ENCODE data around the gene GSX1. TPM values are rescaled to one million over a fixed set of nuclear protein-coding genes. Genes with fewer than 3 reads are reported as not detected.

Gene GSX1
- total and polyA plus RNA-seq, 2 of the 4 experiments (the other 2 are of a cell fraction), result not detected

DNA sequence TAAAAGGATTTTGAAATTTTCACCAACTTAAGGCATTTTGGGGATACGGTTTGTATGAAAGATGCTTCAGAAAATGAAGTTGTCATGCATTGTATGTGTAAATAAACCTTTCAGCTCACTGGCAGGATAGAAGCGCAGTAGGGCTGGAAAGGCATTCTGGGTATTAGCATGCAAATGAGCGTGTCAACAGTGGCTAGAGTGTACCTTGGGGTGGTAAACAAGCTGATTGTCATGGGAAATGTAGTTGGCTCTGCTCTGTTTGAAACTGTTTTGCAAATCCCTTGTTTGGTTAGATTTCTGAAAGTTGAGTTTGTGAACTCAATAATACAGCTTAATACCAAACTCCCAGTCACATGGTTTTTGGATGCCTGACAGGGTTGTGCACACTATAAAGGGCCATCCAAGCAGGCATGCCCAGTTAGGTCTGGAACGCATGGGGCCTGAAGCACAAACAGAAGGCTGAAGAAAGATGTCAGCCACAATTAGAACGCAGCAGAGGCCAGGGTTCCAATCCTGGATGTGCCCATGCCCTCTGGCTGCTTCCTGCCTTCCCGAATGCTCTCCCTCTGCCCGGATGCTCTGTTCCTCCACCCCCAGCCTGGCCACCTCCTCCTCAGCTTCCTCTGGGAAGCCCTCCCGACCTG is 14.6 kb downstream of the GSX1 start:
- no peak overlapping the region for H4K91ac ChIP-seq (ENCODE audit: insufficient read depth, low read depth, low read length)
- no peak overlapping the region for H2AK9ac ChIP-seq (replicated peaks; ENCODE audit: low read depth, low read length, poor library complexity)
- DNase-seq (no peak), ATAC-seq (ENCODE audit: low read depth) (no peak)
- TF ChIP-seq CEBPB (IDR thresholded peaks at IDR 0.05; ENCODE audit: low read depth, low read length) (no peak), SMC3 (IDR thresholded peaks at IDR 0.05; ENCODE audit: low read depth, low read length) (no peak)
- no peak overlapping the region for H3K56ac ChIP-seq (ENCODE audit: extremely low read depth, insufficient read depth, low read length)
- H4K20me1 ChIP-seq (ENCODE audit: insufficient read depth, low read length), result no peaks in the 10 kb centered on the region
- H3K79me1 ChIP-seq (ENCODE audit: low read depth in 1 of 2, low read length in 2 of 2), result no peaks in the 10 kb centered on the region
- no peak overlapping the region for H2AK5ac ChIP-seq (ENCODE audit: low read depth, low read length)
- in situ Hi-C loops (cut with MboI; ENCODE audit: low sequenced_read_pairs), result no loop called here
- CTCF ChIA-PET, result interaction anchor here (0.9 kb wide), 1 partner anchor 20 kb away, joined by 3 read pairs; no protein-coding TSS in a partner anchor
- POLR2A ChIA-PET (ENCODE audit: unreplicated experiment), result no interaction called here
- H3K4ac ChIP-seq (ENCODE audit: low read depth, low read length), result no peak overlapping the region
- no peaks in the 10 kb centered on the region for H3K4me1 ChIP-seq (ENCODE audit: control insufficient read depth, insufficient read depth, low read length)
- no peak overlapping the region for H2BK15ac ChIP-seq (ENCODE audit: low read depth, low read length)
- no peak overlapping the region for H3K14ac ChIP-seq (replicated peaks; ENCODE audit: low read depth, low read length)
- WGBS, 2 experiments (ENCODE audit: extremely low coverage in 2 of 2, insufficient read length in 1 of 2), result 6% methylated on average over 3 of the region's 8 CpGs; no CpG with 5 or more reads in 1 of the 2 experiments
- H3K23ac ChIP-seq (ENCODE audit: low read depth, low read length), result no peak overlapping the region
- no peak overlapping the region for H2AFZ ChIP-seq (replicated peaks; ENCODE audit: low read length, poor library complexity)
- H2BK120ac ChIP-seq (ENCODE audit: low read depth, low read length), result no peak overlapping the region
- H3K18ac ChIP-seq (ENCODE audit: low read depth, low read length), result no peak overlapping the region
- H2BK20ac ChIP-seq (ENCODE audit: low read depth, low read length), result no peak overlapping the region
- no peak overlapping the region for H4K5ac ChIP-seq (ENCODE audit: low read depth, low read length)
- no peaks in the 10 kb centered on the region for H3K36me3 ChIP-seq (ENCODE audit: control insufficient read depth, insufficient read depth, low read length)
- no peaks in the 10 kb centered on the region; the same call in 1 of the 2 replicates for H3K9me1 ChIP-seq (ENCODE audit: insufficient read depth, low read length)
- intact Hi-C loops (cut with micrococcal nuclease), result no loop called here
- no peak overlapping the region for H4K8ac ChIP-seq (ENCODE audit: low read depth in 2 of 2, low read length in 2 of 2)
- peaks cover 15% of the 10 kb centered on the region for H3K27me3 ChIP-seq (ENCODE audit: control insufficient read depth, insufficient read depth, low read length)
- no peak overlapping the region for H3K4me2 ChIP-seq (ENCODE audit: low read depth, low read length)
- no peak overlapping the region for H2BK5ac ChIP-seq (ENCODE audit: low read depth, low read length, poor library complexity, severe bottlenecking)
- no peak overlapping the region for H3K4me3 ChIP-seq (ENCODE audit: insufficient read depth, low read depth, low read length)
- no peak overlapping the region for H3K9ac ChIP-seq (ENCODE audit: low read depth, low read length)
- BruUV-seq (replicated peaks), result no TSS peak
- dilution Hi-C loops (cut with HindIII; ENCODE audit: low sequenced_read_pairs, unreplicated experiment), result no loop called here
- no peak overlapping the region for H3K27ac ChIP-seq (ENCODE audit: insufficient read depth, low read length)
- H3K9me3 ChIP-seq (ENCODE audit: control insufficient read depth, insufficient read depth, low read length), result no peaks in the 10 kb centered on the region

Measured in IMR-90 (cell line).